H1 (cell line): Measurements from ENCODE around the gene GXYLT2. TPM values are rescaled to one million over a fixed set of nuclear protein-coding genes. Genes with fewer than 3 reads are reported as not detected.

Source experiments
- CTCF ChIA-PET: fragments of 300-600 bp; sonication (Branson Sonifier 250); formaldehyde crosslinking; loops from one replicate; lab custom pipeline; 2021; ENCODE audit not compliant: partially characterized antibody; lab: Charles Lee
- POLR2A ChIA-PET: fragments of 300-600 bp; sonication (Branson Sonifier 250); formaldehyde crosslinking; loops from one replicate; lab custom pipeline; 2021; ENCODE audit warnings: inconsistent platforms; ENCODE audit not compliant: partially characterized antibody; lab: Charles Lee
- DNase-seq, 2 experiments: peaks; one replicate each; pipeline versions ENCODE4 v3.0.0 to v3.0.0-alpha.2; 2010 to 2022; ENCODE audit warnings: low spot score in 2 of 2, low read depth in 1 of 2, mixed read lengths in 1 of 2
- FAIRE-seq: peaks from 2 replicates; lab custom pipeline; 2011; peaks lifted over from hg19 to GRCh38; lab: Jason Lieb, UNC
- H2AFZ ChIP-seq: 2 replicates; pipeline ENCODE4 v1.8.1; 2012; ENCODE audit warnings: low read length, inconsistent platforms
- H2AK5ac ChIP-seq: 2 replicates; pipeline ENCODE4 v1.6.1; 2013; ENCODE audit warnings: low read depth, low read length
- H2BK120ac ChIP-seq: replicated peaks from 2 replicates; pipeline ENCODE3; 2013; ENCODE audit warnings: low read depth, low read length, inconsistent platforms
- H2BK12ac ChIP-seq: 2 replicates; pipeline ENCODE4 v1.6.1; 2013; ENCODE audit warnings: low read depth, low read length
- H2BK15ac ChIP-seq: 2 replicates; pipeline ENCODE4 v1.6.1; 2013; ENCODE audit warnings: low read length
- H2BK20ac ChIP-seq: 2 replicates; pipeline ENCODE4 v1.6.1; 2013; ENCODE audit warnings: low read length
- H2BK5ac ChIP-seq: 2 replicates; pipeline ENCODE4 v1.6.1; 2013; ENCODE audit warnings: low read depth, low read length
- H3K14ac ChIP-seq: 2 replicates; pipeline ENCODE4 v1.6.1; 2013; ENCODE audit warnings: inconsistent platforms; ENCODE audit not compliant: insufficient read length
- H3K18ac ChIP-seq: 2 replicates; pipeline ENCODE4 v1.6.1; 2013; ENCODE audit warnings: low read length; ENCODE audit errors: extremely low read depth
- H3K23ac ChIP-seq: 2 replicates; pipeline ENCODE4 v1.6.1; 2013; ENCODE audit warnings: inconsistent platforms; ENCODE audit not compliant: insufficient read length
- H3K23me2 ChIP-seq: 2 replicates; pipeline ENCODE4 v1.6.1; 2013; ENCODE audit warnings: low read depth, low read length
- H3K27ac ChIP-seq: 2 replicates; pipeline ENCODE4 v1.6.1; 2011; ENCODE audit warnings: low read depth, low read length, inconsistent platforms
- H3K27me3 ChIP-seq, 4 experiments: replicated peaks in 1 of 4; 1 replicate in 1 of 4; 2 replicates in 3 of 4; pipeline versions ENCODE4 v1.6.1 to v1.8.1; 2011 to 2013; ENCODE audit warnings: low read length in 3 of 4, mild to moderate bottlenecking in 3 of 4, inconsistent platforms in 2 of 4, mixed read lengths in 2 of 4, moderate library complexity in 1 of 4; ENCODE audit not compliant: control insufficient read depth in 3 of 4, insufficient read depth in 3 of 4; ENCODE audit errors: extremely low read depth in 1 of 4
- H3K36me3 ChIP-seq, 4 experiments: 2 replicates each; pipeline versions ENCODE4 v1.6.1 to v1.8.1; 2011 to 2013; ENCODE audit warnings: mild to moderate bottlenecking in 4 of 4, low read length in 3 of 4, moderate library complexity in 2 of 4, control low read depth in 1 of 4, inconsistent platforms in 1 of 4; ENCODE audit not compliant: insufficient read depth in 4 of 4, control insufficient read depth in 2 of 4
- H3K4ac ChIP-seq: replicated peaks from 2 replicates; pipeline ENCODE3; 2013; ENCODE audit warnings: low read length, low read depth, mixed read lengths, inconsistent platforms; ENCODE audit not compliant: insufficient read length
- H3K4me1 ChIP-seq, 4 experiments: replicated peaks in 1 of 4; 1 replicate in 1 of 4; 2 replicates in 3 of 4; pipeline versions ENCODE4 v1.6.1 to v1.8.1; 2011 to 2013; ENCODE audit warnings: low read length in 3 of 4, inconsistent platforms in 2 of 4, mixed read lengths in 1 of 4; ENCODE audit not compliant: insufficient read depth in 4 of 4, control insufficient read depth in 3 of 4
- H3K4me2 ChIP-seq, 2 experiments: 2 replicates each; pipeline versions ENCODE4 v1.6.1 to v1.8.1; 2011 to 2013; ENCODE audit warnings: low read depth in 2 of 2, low read length in 2 of 2, control low read depth in 1 of 2, inconsistent platforms in 1 of 2, mild to moderate bottlenecking in 1 of 2; ENCODE audit not compliant: insufficient read depth in 1 of 2
- H3K4me3 ChIP-seq, 4 experiments: fragments of 200-600, 300-600 bp in 1 of 4; sonication (generic), shearing (Covaris generic), sonication (Bioruptor Twin) in 1 of 4; 2 replicates each; pipeline versions ENCODE4 v1.5.1 to v1.8.1; 2011 to 2016; ENCODE audit warnings: low read length in 4 of 4, low read depth in 3 of 4, control low read depth in 2 of 4, inconsistent platforms in 2 of 4, mild to moderate bottlenecking in 2 of 4, mixed read lengths in 1 of 4, moderate library complexity in 1 of 4; ENCODE audit not compliant: insufficient read depth in 2 of 4; ENCODE audit errors: extremely low read depth in 1 of 4
- H3K56ac ChIP-seq: replicated peaks from 2 replicates; pipeline ENCODE3; 2013; ENCODE audit warnings: low read depth, mild to moderate bottlenecking, mixed read lengths, low read length, inconsistent platforms; ENCODE audit not compliant: insufficient read length
- H3K79me1 ChIP-seq: 2 replicates; pipeline ENCODE4 v1.6.1; 2013; ENCODE audit warnings: low read depth, low read length, control low read depth
- H3K79me2 ChIP-seq, 2 experiments: 2 replicates each; pipeline versions ENCODE4 v1.6.1 to v1.8.1; 2012 to 2013; ENCODE audit warnings: low read length in 2 of 2, mild to moderate bottlenecking in 2 of 2, inconsistent platforms in 1 of 2; ENCODE audit not compliant: insufficient read depth in 2 of 2, control insufficient read depth in 1 of 2
- H3K9ac ChIP-seq, 4 experiments: replicated peaks in 1 of 4; 1 replicate in 1 of 4; 2 replicates in 3 of 4; pipeline versions ENCODE4 v1.6.1 to v1.8.1; 2011 to 2013; ENCODE audit warnings: low read depth in 3 of 4, low read length in 3 of 4, control low read depth in 2 of 4, mild to moderate bottlenecking in 2 of 4, moderate library complexity in 2 of 4, inconsistent platforms in 1 of 4; ENCODE audit errors: extremely low read depth in 1 of 4
- H3K9me3 ChIP-seq, 2 experiments: 2 replicates each; pipeline versions ENCODE4 v1.6.1 to v1.8.1; 2012 to 2013; ENCODE audit warnings: mild to moderate bottlenecking in 2 of 2, moderate library complexity in 2 of 2, control low read depth in 1 of 2, inconsistent platforms in 1 of 2, low read depth in 1 of 2, low read length in 1 of 2, mixed read lengths in 1 of 2; ENCODE audit not compliant: insufficient read depth in 2 of 2
- H4K20me1 ChIP-seq, 2 experiments: replicated peaks in 1 of 2; 2 replicates each; pipeline versions ENCODE3 to v1.8.1; 2011 to 2013; ENCODE audit warnings: inconsistent platforms in 2 of 2, low read length in 2 of 2, mild to moderate bottlenecking in 1 of 2; ENCODE audit not compliant: insufficient read depth in 2 of 2, control insufficient read depth in 1 of 2
- H4K5ac ChIP-seq: 2 replicates; pipeline ENCODE4 v1.6.1; 2013; ENCODE audit warnings: low read length, low read depth, mixed read lengths, inconsistent platforms; ENCODE audit not compliant: insufficient read length
- H4K8ac ChIP-seq: 2 replicates; pipeline ENCODE4 v1.8.0; 2013; ENCODE audit warnings: mild to moderate bottlenecking, moderate library complexity, low read length, inconsistent platforms; ENCODE audit not compliant: insufficient read depth; ENCODE audit errors: extremely low read depth
- H4K91ac ChIP-seq: replicated peaks from 2 replicates; pipeline ENCODE3; 2013; ENCODE audit warnings: low read length, mixed read lengths, inconsistent platforms; ENCODE audit not compliant: insufficient read length
- GABPA ChIP-seq: IDR thresholded peaks from 2 replicates; pipeline ENCODE4 v1.6.1; 2011; ENCODE audit warnings: mild to moderate bottlenecking, low read length, moderate library complexity, borderline replicate concordance; ENCODE audit not compliant: insufficient read depth
- SIRT6 ChIP-seq: IDR thresholded peaks from one replicate; pipeline ENCODE4 v1.7.1; 2012; ENCODE audit warnings: low read length, inconsistent platforms
- WGBS, 2 experiments: shearing (Covaris generic) in 1 of 2; methylation state at CpG; one replicate each; pipeline versions ENCODE4 v1.1.6 to v1.1.7; 2013 to 2015; ENCODE audit warnings: low lambda C conversion rate in 2 of 2, mixed read lengths in 2 of 2, inconsistent platforms in 1 of 2, low coverage in 1 of 2, missing lambda C conversion rate in 1 of 2; ENCODE audit not compliant: insufficient replicate concordance in 2 of 2, insufficient coverage in 1 of 2, insufficient read length in 1 of 2; ENCODE audit errors: extremely low coverage in 1 of 2, missing lambda C conversion rate in 1 of 2; 5-methylcytosine and 5-hydroxymethylcytosine counted together
- polyA plus RNA-seq, 7 experiments: library from polyadenylated mRNA; depleted of rRNA in 3 of 7; stranded (reverse) in 5 of 7; unstranded in 2 of 7; fragments of >200 nt in 5 of 7; fragments of 200-250 nt in 2 of 7; gene quantifications; 1 replicate in 5 of 7; 2 replicates in 1 of 7; 4 replicates in 1 of 7; pipeline versions ENCODE4 v1.2.1 to v1.2.3, GENCODE V29; 2011 to 2013; ENCODE audit warnings: missing spikeins in 2 of 7, mixed read lengths in 2 of 7
- total RNA-seq: library from RNA; stranded (reverse); fragmentation: NEBNext Ultra II Directional; extraction: Animal tissue kit (Norgen Biotek cat#: 25700); gene quantifications from 2 replicates; pipeline ENCODE4 v1.2.1, GENCODE V29; 2021

GXYLT2 gene
- total and polyA plus RNA-seq, 2 of the 8 experiments (the other 6 are each of a cell fraction or from before 2014, with no cell fraction given), result 1.8 to 5.6 TPM

GRCh38 chr3:72887343-72887704 is 522 bp upstream of the GXYLT2 start:
- CTCF ChIA-PET, result interaction anchor here (0.6 to 3.3 kb wide), 8 partner anchors 10 to 203 kb away, joined by 3 to 7 read pairs (median 3); partner anchors contain the start of gene SHQ1
- FAIRE-seq (no peak), DNase-seq (no peak)
- H3K23ac ChIP-seq, result no peak overlapping the region
- no peak overlapping the region for H2BK120ac ChIP-seq
- H2AFZ ChIP-seq, result peak overlapping the region; percentile 93
- no peak overlapping the region for H3K27ac ChIP-seq
- no peak overlapping the region for H3K18ac ChIP-seq
- no peak overlapping the region for H2BK5ac ChIP-seq
- H3K4me2 ChIP-seq, result peak overlapping the region; percentile 76 to 77
- no peaks in the 10 kb centered on the region for H3K79me1 ChIP-seq
- no peak overlapping the region for H4K5ac ChIP-seq
- H3K27me3 ChIP-seq, result peaks cover 0 to 37% (median 18%) of the 10 kb centered on the region in 4 experiments; a peak in 5 of 7 replicates
- no peaks in the 10 kb centered on the region for H3K9me3 ChIP-seq
- peaks cover 2 to 6% (median 5%) of the 10 kb centered on the region in 4 experiments; a peak in 6 of 7 replicates for H3K4me1 ChIP-seq
- no peak overlapping the region for H3K14ac ChIP-seq
- TF ChIP-seq GABPA (no peak), SIRT6 (no peak)
- H3K23me2 ChIP-seq, result peaks cover 6% of the 10 kb centered on the region
- H3K9ac ChIP-seq, result no peak overlapping the region
- peaks cover 0 to 2% of the 10 kb centered on the region in 2 experiments for H4K20me1 ChIP-seq
- H3K36me3 ChIP-seq, result no peaks in the 10 kb centered on the region
- H2AK5ac ChIP-seq, result no peak overlapping the region
- POLR2A ChIA-PET, result interaction anchor here (0.8 to 2.2 kb wide), 4 partner anchors 9 to 169 kb away, joined by 3 to 8 read pairs (median 5); partner anchors contain the start of gene PPP4R2
- no peak overlapping the region for H4K91ac ChIP-seq
- no peak overlapping the region for H3K4ac ChIP-seq
- no peak overlapping the region for H2BK12ac ChIP-seq
- H2BK15ac ChIP-seq, result no peak overlapping the region
- H3K56ac ChIP-seq, result no peak overlapping the region
- H2BK20ac ChIP-seq, result no peak overlapping the region
- 15% methylated on average over 7 of the region's 7 CpGs; no CpG with 5 or more reads in 1 of the 2 experiments for WGBS, 2 experiments
- no peaks in the 10 kb centered on the region for H3K79me2 ChIP-seq
- no peak overlapping the region for H4K8ac ChIP-seq
- H3K4me3 ChIP-seq, result peak overlapping the region; percentile 50 to 65 (median 52); a peak in 7 of 8 replicates
